ENCODE data around the gene RCOR3.
"Not testable (repeated sequence)": the region's sequence is repeated elsewhere in the genome, so short reads cannot be mapped to it uniquely, and the experiment has no call there.

The RCOR3 gene

GRCh38 chr1:211258756-211259637 is at the start of gene RCOR3:
RCOR3 (plus strand) TSS chr1:211259366; CDS start chr1:211259561, 195 bp downstream.
- peak; percentile 79 for DNase-seq (ENCODE audit: low read depth)

GRCh38 chr1:211210052-211210451 is 49.1 kb upstream of the RCOR3 start:
- DNase-seq (ENCODE audit: low read depth): no peak

- DNase-seq (ENCODE audit: low read depth): no peak
These were observed 48.2 kb upstream of the RCOR3 start for GRCh38 chr1:211210965-211211364.

- no peak for DNase-seq (ENCODE audit: low read depth)
These were observed 45.5 kb upstream of the RCOR3 start for GRCh38 chr1:211213702-211214101.

GRCh38 chr1:211215577-211215976 is 43.6 kb upstream of the RCOR3 start:
- DNase-seq (ENCODE audit: low read depth): no peak

GRCh38 chr1:211217392-211217791 is 41.8 kb upstream of the RCOR3 start:
- DNase-seq (ENCODE audit: low read depth): no peak

GRCh38 chr1:211222469-211223234 is 36.5 kb upstream of the RCOR3 start:
- not testable (repeated sequence) for DNase-seq (ENCODE audit: low read depth)

GRCh38 chr1:211228573-211229364 is 30.4 kb upstream of the RCOR3 start:
- peak; percentile 18 for DNase-seq (ENCODE audit: low read depth)

GRCh38 chr1:211229365-211229759 is 29.8 kb upstream of the RCOR3 start:
- no peak for DNase-seq (ENCODE audit: low read depth)

GRCh38 chr1:211231873-211232272 is 27.3 kb upstream of the RCOR3 start:
- DNase-seq (ENCODE audit: low read depth): no peak

- no peak for DNase-seq (ENCODE audit: low read depth)
These were observed 22.4 kb upstream of the RCOR3 start for GRCh38 chr1:211236633-211237320.

GRCh38 chr1:211237579-211237978 is 21.6 kb upstream of the RCOR3 start:
- no peak for DNase-seq (ENCODE audit: low read depth)

GRCh38 chr1:211240567-211240966 is 18.6 kb upstream of the RCOR3 start:
- DNase-seq (ENCODE audit: low read depth): not testable (repeated sequence)

- no peak for DNase-seq (ENCODE audit: low read depth)
These were observed 18.1 kb upstream of the RCOR3 start for GRCh38 chr1:211241071-211241470.

- not testable (repeated sequence) for DNase-seq (ENCODE audit: low read depth)
These were observed 15.5 kb upstream of the RCOR3 start for GRCh38 chr1:211243639-211244038.

- DNase-seq (ENCODE audit: low read depth): not testable (repeated sequence)
These were observed 12.6 kb upstream of the RCOR3 start for GRCh38 chr1:211246583-211246982.

- DNase-seq (ENCODE audit: low read depth): no peak
These were observed 11.2 kb upstream of the RCOR3 start for GRCh38 chr1:211247921-211248320.

- DNase-seq (ENCODE audit: low read depth): not testable (repeated sequence)
These were observed 9.6 kb upstream of the RCOR3 start for GRCh38 chr1:211249611-211250010.

- DNase-seq (ENCODE audit: low read depth): no peak
These were observed 1.3 kb upstream of the RCOR3 start for GRCh38 chr1:211257826-211258225.

- peak; percentile 25 for DNase-seq (ENCODE audit: low read depth)
These were observed 833 bp upstream of the RCOR3 start for GRCh38 chr1:211258310-211258755.

GRCh38 chr1:211259638-211260126 is 516 bp downstream of the RCOR3 start:
- peak; percentile 19 for DNase-seq (ENCODE audit: low read depth)
